Stimulated activated CD8-positive, alpha-beta memory T cell treated with anti-CD3 and anti-CD28 coated beads, Interleukin-15, amount 100 ng/mL, for 4 hours (primary cell): ENCODE measurements around the gene TRDMT1.

Experiments used
- DNase-seq, 2 donors: peaks; one replicate each; pipeline ENCODE4 v3.0.0-alpha.2; 2020; ENCODE audit warnings: low read depth in 2 of 2

TRDMT1 gene

GRCh38 chr10:17098012-17098411 is 103.5 kb downstream of the TRDMT1 start:
- DNase-seq, result no peak
